Transverse colon (tissue), 4 donors: ENCODE results near the gene KCNK5. TPM values are rescaled to one million over a fixed set of nuclear protein-coding genes. Genes with fewer than 3 reads are reported as not detected.

Experiments
- DNase-seq: peaks from one replicate; pipeline ENCODE4 v3.0.0-alpha.2; 2019
- H3K27ac ChIP-seq, 4 donors: fragments of 200-600 bp; sonication (generic); 2 replicates each; pipeline ENCODE4 v1.5.1; 2016 to 2018; ENCODE audit warnings: inconsistent platforms in 4 of 4
- H3K27me3 ChIP-seq: fragments of 200-600 bp; sonication (generic); 2 replicates; pipeline ENCODE4 v1.5.1; 2017; ENCODE audit warnings: inconsistent platforms
- H3K36me3 ChIP-seq, 4 donors: fragments of 200-600 bp; sonication (generic); 2 replicates each; pipeline ENCODE4 v1.5.1; 2017 to 2019; ENCODE audit warnings: inconsistent platforms in 4 of 4
- H3K4me1 ChIP-seq, 4 donors: fragments of 200-600 bp; sonication (generic); 2 replicates each; pipeline ENCODE4 v1.5.1; 2017 to 2020; ENCODE audit warnings: inconsistent platforms in 4 of 4
- H3K4me3 ChIP-seq, 4 donors: fragments of 200-600 bp; sonication (generic); 1 replicate in 1 of 4; 2 replicates in 3 of 4; pipeline versions ENCODE4 v1.5.1 to v1.6.1; 2017 to 2019; ENCODE audit warnings: inconsistent platforms in 4 of 4
- H3K9me3 ChIP-seq, 2 donors: fragments of 200-600 bp; sonication (generic); 2 replicates each; pipeline ENCODE4 v1.5.1; 2017 to 2019; ENCODE audit warnings: inconsistent platforms in 2 of 2
- CTCF ChIP-seq, 5 experiments: fragments of 200-600 bp in 3 of 5; fragments of 450-650 bp in 2 of 5; sonication (generic) in 3 of 5; IDR thresholded peaks; 1 replicate in 2 of 5; 2 replicates in 3 of 5; pipeline ENCODE4 v1.5.1; 2016 to 2017; ENCODE audit warnings: antibody characterized with exemption in 5 of 5, inconsistent platforms in 3 of 5, mild to moderate bottlenecking in 2 of 5, moderate library complexity in 1 of 5
- EP300 ChIP-seq: sonication (generic); formaldehyde crosslinking; IDR thresholded peaks from one replicate; pipeline ENCODE4 v1.6.1; 2017; ENCODE audit warnings: antibody characterized with exemption, low read depth
- POLR2A ChIP-seq: fragments of 450-650 bp; IDR thresholded peaks from one replicate; pipeline ENCODE4 v1.6.1; 2016; ENCODE audit warnings: antibody characterized with exemption, mild to moderate bottlenecking, moderate library complexity
- POLR2AphosphoS5 ChIP-seq, 3 donors: sonication (generic); formaldehyde crosslinking; IDR thresholded peaks; one replicate each; pipeline ENCODE4 v1.6.1; 2016; ENCODE audit warnings: antibody characterized with exemption in 3 of 3
- WGBS, 2 donors: methylation state at CpG; one replicate each; pipeline ENCODE4 v1.1.5; 2018; ENCODE audit warnings: low coverage in 1 of 2; 5-methylcytosine and 5-hydroxymethylcytosine counted together
- in situ Hi-C, 4 donors: fragments of 200-750 bp; cut with MboI; loops; one replicate each; pipeline versions ENCODE4 v1.15.0 to v1.15.1; 2017; ENCODE audit warnings: low sequenced_read_pairs in 3 of 4, low pct_ligation_motif_present in 1 of 4, low pct_unique_long_range_greater_than_20kb in 1 of 4
- intact Hi-C: fragments of 100-400 bp; cut with DNase I; formaldehyde crosslinking; loops from one replicate; pipeline ENCODE4 v1.15.1; 2023; ENCODE audit warnings: low total_unique reads
- total RNA-seq, 4 donors: library from RNA; depleted of rRNA; stranded (reverse); fragments of >200 nt; gene quantifications; one replicate each; pipeline ENCODE4 v1.1.0, GENCODE V29; 2016

Gene KCNK5
- total RNA-seq, 4 donors from 2014 or later = 9.6 to 86.0 (median 64.5) TPM

GRCh38 chr6:39178804-39179203, 50.5 kb downstream of the KCNK5 start:
- Histone ChIP-seq H3K36me3 (no peaks in the 10 kb centered on the region), H3K9me3 (peaks cover 10 to 18% of the 10 kb centered on the region in 2 donors), H3K27ac (no peak overlapping the region), H3K4me3 (no peak overlapping the region), H3K4me1 (peaks cover 0 to 3% (median 1%) of the 10 kb centered on the region in 4 donors), H3K27me3 (no peaks in the 10 kb centered on the region)
- DNase-seq = no peak
- intact Hi-C loops = no loop called here
- in situ Hi-C loops = no loop called here
- 40 to 56% methylated on average over 3 to 4 of the region's 4 CpGs for WGBS, 2 donors
- TF ChIP-seq POLR2AphosphoS5 (IDR thresholded peaks at IDR 0.05) = no peak
- TF ChIP-seq POLR2A = no peak
- no peak for TF ChIP-seq EP300
- TF ChIP-seq CTCF (IDR thresholded peaks at IDR 0.05) = no peak

DNA sequence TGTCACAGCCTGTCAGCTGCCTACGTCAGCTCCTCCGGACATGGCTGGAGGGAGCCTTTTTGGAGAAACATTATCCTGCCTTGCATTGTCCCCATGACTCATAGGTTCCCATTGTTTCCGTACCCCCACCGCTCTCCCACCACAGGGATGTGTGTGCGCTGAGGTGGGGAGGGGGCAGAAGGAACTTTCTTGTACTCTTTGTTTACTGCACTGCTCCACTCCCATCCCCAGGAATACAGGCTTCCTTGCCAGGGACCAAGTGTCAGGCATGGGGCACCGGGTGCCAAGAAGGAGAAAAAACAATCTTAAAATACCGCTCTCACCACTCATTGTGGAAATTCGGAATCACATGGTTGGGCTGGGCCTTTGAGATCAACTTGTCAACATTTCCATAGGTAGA, 51.0 kb downstream of the KCNK5 start:
- peaks cover 10 to 18% of the 10 kb centered on the region in 2 donors for H3K9me3 ChIP-seq
- no peak for DNase-seq
- TF ChIP-seq EP300 (no peak), CTCF (IDR thresholded peaks at IDR 0.05) (no peak), POLR2AphosphoS5 (IDR thresholded peaks at IDR 0.05) (no peak), POLR2A (no peak)
- H3K27me3 ChIP-seq = no peaks in the 10 kb centered on the region
- H3K4me1 ChIP-seq = no peaks in the 10 kb centered on the region
- WGBS, 2 donors = 96% methylated on average over 8 of the region's 8 CpGs; no CpG with 5 or more reads in 1 of the 2 donors
- intact Hi-C loops = no loop called here
- no peaks in the 10 kb centered on the region for H3K36me3 ChIP-seq
- in situ Hi-C loops = no loop called here
- H3K27ac ChIP-seq = no peak overlapping the region
- no peak overlapping the region for H3K4me3 ChIP-seq

GRCh38 chr6:39177130-39177529, 52.1 kb downstream of the KCNK5 start:
- in situ Hi-C loops = no loop called here
- H3K9me3 ChIP-seq = peaks cover 10 to 18% of the 10 kb centered on the region in 2 donors
- H3K27me3 ChIP-seq = no peaks in the 10 kb centered on the region
- no peak overlapping the region for H3K27ac ChIP-seq
- TF ChIP-seq POLR2A = no peak
- no peak for TF ChIP-seq CTCF (IDR thresholded peaks at IDR 0.05)
- no peak for TF ChIP-seq POLR2AphosphoS5 (IDR thresholded peaks at IDR 0.05)
- TF ChIP-seq EP300 = no peak
- DNase-seq = no peak
- no peaks in the 10 kb centered on the region for H3K36me3 ChIP-seq
- 87 to 93% methylated on average over 1 of the region's 1 CpG for whole genome bisulfite sequencing, 2 donors
- H3K4me1 ChIP-seq = no peaks in the 10 kb centered on the region
- intact Hi-C loops = no loop called here
- H3K4me3 ChIP-seq = no peak overlapping the region

DNA sequence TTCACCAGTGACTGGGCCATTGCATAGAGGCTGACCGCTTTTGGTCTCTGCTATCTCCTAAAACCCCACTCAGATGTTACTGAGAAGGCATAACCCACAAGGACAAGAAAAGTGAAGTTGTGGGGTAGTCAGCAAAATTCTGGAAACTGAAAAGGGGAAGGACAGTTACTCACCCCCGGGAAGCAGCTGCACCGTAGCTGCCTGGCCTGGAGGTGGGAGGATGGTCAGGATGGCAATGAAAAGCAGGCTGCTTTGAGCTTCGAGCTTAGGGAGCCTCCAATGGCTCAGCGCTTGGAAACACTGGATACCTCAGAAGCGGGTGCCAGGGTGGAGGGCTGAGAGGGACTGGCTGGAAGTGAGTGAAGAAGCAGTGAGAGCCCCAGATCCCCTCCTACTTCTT, 56.0 kb downstream of the KCNK5 start:
- H3K27me3 ChIP-seq = no peaks in the 10 kb centered on the region
- no peak overlapping the region for H3K27ac ChIP-seq
- no peak for DNase-seq
- H3K9me3 ChIP-seq = peaks cover 10 to 18% of the 10 kb centered on the region in 2 donors
- no peak overlapping the region for H3K4me3 ChIP-seq
- peaks cover 0 to 18% (median 13%) of the 10 kb centered on the region in 4 donors for H3K4me1 ChIP-seq
- H3K36me3 ChIP-seq = no peaks in the 10 kb centered on the region
- intact Hi-C loops = no loop called here
- in situ Hi-C loops = loop anchor here in 2 of 4 donors (25.0 kb wide), 1 partner anchor 311 kb away; no protein-coding TSS in a partner anchor
- TF ChIP-seq CTCF (IDR thresholded peaks at IDR 0.05) (no peak), EP300 (no peak), POLR2A (no peak), POLR2AphosphoS5 (IDR thresholded peaks at IDR 0.05) (no peak)
- WGBS, 2 donors = 72 to 80% methylated on average over 2 to 6 of the region's 6 CpGs
